NCI-H2171 (cell line): ENCODE data around the gene DEFB126.
"Not testable (repeated sequence)": the region's sequence is repeated elsewhere in the genome, so short reads cannot be mapped to it uniquely, and the experiment has no call there.

Experiments
- DNase-seq: peaks from one replicate; lab custom pipeline; 2025; lab: John Stamatoyannopoulos, UW

The DEFB126 gene, protein sequence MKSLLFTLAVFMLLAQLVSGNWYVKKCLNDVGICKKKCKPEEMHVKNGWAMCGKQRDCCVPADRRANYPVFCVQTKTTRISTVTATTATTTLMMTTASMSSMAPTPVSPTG

DNA sequence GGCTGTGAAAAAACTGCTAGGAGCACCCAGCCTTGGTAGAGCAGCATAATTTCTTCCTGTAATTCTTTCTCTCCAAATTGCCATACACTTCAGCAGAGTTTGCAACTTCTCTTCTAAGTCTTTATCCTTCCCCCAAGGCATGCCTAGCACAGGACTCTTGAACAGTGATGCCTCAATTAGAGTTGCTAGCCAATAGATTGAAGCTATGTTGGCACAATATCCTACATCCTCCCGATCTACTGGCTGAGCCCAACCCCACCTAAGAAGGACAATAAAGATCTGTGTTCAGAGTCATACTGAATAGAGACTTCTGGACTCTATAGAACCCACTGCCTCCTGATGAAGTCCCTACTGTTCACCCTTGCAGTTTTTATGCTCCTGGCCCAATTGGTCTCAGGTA is at the start of gene DEFB126:
Gene DEFB126 (plus strand): TSS at position 301 of the 400 bp plus-strand sequence. CDS start 39 bp downstream, at position 340.
- DNase-seq = no peak

DNA sequence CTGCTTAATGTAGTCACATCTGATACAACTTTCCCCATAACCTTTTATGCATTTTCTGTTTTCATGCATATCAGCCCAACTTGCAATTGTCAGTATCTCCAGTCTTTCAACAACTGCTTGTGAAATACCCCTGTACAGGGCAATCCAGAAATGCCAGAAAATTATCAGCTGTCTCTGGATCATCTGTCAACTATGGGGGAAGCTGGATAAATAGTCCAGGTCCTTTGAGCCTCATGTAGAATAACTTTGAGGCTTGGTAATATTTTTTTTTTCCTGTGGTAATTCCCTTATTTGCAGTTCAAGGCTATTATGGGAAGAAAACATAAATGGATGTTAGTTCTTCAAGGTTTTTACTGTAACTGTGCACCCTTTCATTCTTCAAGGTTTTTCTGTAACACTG is 48.7 kb upstream of the DEFB126 start:
- DNase-seq = no peak

DNA sequence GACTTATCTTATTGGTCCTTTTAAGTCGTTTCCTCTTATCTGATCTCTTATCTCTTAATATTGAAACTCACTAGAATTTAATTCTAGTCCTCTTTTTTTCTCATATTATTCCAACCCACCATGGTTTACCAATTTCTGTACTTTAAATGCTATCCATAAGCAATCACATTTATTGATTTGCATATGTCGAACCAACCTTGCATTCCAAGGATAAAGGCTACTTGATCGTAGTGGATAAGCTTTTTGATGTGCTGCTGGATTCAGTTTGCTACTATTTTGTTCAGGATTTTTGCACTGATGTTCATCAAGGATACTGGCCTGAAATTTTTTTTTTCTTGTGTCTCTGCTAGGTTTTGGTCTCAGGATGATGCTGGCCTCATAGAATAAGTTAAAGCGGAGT is 47.2 kb upstream of the DEFB126 start:
- no peak for DNase-seq

DNA sequence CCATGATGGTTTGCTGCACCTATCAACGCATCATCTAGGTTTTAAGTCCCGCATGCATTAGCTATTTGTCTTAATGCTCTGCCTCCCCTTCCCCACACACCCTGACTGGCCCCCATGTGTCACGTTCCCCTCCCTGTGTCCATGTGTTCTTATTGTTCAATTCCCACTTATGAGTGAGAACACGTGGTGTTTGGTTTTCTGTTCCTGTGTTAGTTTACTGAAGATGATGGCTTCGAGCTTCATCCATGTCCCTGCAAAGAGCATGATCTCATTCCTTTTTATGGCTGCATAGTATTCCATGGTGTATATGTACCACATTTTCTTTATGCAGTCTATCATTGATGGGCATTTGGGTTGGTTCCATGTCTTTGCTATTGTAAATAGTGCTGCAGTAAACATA is 44.7 kb upstream of the DEFB126 start:
- not testable (repeated sequence) for DNase-seq

DNA sequence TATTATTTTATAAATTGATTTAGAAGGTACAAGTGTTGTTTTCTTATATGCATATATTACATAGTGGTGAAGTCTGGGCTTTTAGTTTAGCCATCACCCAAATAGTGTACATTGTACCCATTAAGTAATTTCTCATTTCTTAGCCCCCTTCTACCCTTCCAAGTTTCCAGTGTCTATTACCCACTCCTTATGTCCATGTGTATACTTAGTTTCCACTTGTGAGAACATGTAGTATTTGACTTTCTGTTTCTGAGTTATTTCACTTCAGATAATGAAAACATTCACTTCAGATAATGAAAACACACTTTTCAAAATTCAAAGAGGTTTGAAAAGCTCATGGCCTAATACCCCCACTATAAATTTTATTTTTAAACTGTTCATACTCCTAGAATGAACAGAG is 40.4 kb upstream of the DEFB126 start:
- no peak for DNase-seq

DNA sequence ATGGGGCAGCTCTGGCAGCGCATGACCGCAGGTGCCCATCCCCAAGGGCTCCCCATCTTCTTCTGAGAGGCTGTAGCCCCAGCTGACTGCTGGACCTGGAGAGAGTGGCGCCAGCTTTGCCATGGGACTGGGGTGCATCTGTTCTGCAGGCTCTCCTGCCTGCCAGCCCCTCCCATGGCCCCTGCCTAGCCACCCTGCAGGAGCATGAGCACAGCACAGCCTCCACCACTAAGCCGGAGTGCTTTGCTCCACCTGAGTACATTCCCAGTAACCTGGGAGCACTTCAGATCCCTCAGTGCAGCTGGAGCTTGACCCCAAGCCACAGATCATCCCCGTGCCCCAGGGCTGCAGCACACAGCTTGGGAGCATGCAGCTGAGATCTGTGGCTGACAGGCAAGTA is 38.9 kb upstream of the DEFB126 start:
- no peak for DNase-seq

DNA sequence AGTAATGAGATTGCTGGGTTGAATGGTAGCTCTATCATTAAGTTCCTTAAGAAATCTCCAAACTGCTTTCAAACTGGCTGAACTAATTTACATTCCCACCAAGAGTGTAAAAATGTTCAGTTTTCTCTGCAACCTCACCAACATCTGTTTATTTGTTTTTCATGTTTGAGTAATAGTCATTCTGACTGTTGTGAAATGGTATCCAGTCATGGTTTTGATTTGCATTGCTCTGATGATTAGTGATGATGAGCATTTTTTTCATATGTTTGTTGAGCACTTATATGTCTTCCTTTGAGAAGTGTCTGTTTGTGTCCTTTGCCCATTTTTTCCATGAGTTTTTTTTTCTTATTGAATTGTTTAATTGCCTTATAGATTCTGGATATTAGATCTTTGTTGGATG is 30.0 kb upstream of the DEFB126 start:
- no peak for DNase-seq

DNA sequence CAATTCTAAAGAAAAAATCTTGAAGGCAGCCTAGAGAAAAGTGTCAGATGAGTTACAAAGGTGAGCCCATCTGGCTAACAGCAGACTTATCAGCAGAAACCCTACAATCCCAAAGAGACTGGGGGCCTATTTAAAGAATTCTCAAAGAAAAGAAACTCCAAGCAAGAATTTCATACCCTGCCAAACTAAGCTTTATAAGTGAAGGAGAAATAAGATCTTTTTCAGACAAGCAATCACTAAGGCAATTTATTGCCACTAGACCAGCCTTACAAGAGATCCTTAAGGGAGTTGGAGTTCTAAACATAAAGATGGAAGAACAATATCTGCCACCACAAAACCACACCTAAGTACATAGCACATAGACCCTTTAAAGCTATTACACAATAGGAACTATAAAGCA is 24.9 kb upstream of the DEFB126 start:
- DNase-seq = no peak

DNA sequence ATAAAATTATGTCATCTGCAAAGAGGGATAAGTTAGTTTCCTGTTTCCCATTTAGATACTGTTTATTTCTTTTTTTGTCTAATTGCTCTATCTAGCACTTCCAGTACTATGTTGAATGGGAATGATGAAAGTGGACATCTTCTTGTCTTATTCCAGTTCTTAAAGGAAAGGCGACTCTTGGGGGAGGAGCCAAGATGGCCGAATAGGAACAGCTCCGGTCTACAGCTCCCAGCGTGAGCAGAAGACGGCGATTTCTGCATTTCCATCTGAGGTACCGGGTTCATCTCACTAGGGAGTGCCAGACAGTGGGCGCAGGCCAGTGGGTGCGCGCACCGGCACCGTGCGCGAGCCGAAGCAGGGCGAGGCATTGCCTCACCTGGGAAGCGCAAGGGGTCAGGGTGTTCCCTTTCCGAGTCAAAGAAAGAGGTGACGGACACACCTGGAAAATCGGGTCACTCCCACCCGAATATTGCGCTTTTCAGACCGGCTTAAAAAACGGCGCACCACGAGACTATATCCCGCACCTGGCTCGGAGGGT is 12.5 kb upstream of the DEFB126 start:
- DNase-seq = not testable (repeated sequence)

DNA sequence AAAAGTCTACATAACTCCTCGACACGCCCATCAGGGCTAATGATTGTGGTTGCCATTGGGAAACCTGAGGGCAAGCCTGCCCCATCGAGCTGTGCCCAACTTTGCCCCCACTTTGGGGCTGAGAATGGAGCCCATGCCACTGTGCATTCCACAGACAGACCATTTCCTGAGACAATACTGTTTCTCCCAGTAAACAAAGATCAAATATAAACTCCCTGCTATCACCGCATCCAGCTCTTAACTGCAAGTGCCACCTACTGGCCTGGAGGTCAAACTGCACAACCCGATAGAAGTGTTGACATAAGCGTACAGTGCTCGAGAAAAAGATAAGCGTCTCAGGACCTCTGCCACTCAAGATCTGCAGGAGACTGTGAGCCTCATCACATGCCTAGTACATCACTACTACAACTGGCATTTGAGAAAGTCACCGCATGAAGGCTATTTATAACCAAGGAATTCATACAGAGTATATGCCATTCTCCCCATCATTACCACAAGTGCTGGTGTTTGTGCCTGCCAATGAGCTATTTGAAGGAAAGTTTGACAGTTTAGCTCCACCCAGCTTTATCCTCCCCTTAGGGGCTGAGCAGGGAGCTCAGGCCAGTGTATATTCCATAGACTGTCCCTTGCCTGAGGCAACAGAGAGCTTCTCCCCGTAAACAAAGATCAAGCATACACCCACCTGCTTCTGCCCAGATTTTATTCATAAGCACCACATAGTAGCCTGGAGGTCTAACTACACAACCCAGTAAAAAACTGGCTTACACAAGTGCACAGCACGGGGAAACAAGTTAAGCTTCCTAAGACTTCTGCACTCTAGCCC is 4.5 kb upstream of the DEFB126 start:
- peak; percentile 18 for DNase-seq

DNA sequence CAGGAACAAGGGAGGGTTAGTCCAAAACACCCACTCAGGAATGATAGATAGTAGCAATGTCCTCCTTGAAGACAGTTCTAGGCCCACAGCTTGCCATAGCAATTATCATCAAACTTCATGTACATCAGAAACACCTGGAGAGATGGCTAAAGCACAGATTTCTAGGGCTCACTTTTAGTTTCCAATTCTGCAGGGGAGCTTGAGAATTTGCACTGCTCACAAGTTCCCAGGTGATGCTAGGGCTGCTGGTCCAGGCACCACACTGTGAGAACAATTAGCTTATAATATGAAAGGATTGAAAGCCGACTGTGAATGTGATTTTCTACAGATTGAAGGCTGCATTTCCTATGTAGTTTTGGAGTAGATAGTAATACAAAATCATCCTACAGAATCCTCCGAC is 3.5 kb downstream of the DEFB126 start:
- no peak for DNase-seq

DNA sequence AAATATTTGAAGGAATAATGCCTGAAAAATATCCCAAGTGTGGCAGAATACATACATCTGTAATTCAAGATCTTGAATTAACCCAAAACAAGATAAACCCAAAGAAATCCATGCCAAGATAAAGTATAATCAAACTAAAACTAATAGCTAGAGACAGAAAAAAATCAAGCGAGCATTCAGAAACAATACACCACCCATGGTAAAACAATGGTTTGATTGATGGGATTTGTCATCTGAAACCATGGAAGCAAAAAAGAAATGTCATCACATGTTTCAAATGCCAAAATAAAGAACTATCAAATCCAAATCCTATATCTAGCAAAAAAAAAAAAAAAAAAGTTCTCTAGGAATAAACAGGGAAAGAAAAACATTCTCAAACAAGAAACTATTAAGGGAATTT is 9.7 kb downstream of the DEFB126 start:
- DNase-seq = no peak

DNA sequence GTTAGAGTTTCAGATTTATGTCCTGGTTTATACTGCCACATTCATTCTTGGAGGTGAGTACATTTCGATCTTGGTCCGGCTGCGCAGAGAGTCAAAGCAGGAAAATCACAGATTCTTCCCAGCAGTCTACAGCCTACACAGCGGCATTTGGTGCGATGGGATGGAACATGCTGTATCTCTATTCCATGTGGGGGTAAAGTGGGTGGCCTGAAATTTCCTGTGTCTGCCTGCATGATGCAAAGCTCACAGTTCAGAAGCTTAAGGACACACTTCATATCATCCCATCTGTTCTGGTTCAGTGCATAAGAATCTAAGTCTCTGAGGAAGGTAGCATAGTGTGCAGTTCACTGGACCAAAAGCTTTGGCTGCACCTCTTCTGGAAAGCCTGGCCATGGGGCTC is 14.8 kb downstream of the DEFB126 start, which contains the start of gene DEFB127:
Gene DEFB127 (plus strand): TSS at position 301 of the 400 bp plus-strand sequence. CDS start 91 bp downstream, at position 392.
- no peak for DNase-seq

DNA sequence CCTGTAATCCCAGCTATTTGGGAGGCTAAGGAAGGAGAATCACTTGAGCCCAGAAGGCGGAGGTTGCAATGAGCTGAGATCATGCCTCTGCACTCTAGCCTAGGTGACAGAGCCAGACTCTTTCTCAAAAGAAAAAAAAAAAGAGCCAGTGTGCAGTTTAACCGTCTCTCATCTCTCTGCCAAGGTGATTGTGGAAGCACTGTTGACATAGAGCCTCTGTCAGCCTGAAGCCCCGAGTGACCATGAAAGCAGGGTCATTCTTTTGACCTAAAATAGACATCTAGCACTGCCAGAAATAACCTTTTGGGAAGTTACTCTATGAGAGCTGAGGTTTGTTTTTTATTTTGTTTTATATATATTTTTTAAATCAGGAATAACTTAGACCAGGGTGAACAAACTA is 22.2 kb downstream of the DEFB126 start:
- no peak for DNase-seq

DNA sequence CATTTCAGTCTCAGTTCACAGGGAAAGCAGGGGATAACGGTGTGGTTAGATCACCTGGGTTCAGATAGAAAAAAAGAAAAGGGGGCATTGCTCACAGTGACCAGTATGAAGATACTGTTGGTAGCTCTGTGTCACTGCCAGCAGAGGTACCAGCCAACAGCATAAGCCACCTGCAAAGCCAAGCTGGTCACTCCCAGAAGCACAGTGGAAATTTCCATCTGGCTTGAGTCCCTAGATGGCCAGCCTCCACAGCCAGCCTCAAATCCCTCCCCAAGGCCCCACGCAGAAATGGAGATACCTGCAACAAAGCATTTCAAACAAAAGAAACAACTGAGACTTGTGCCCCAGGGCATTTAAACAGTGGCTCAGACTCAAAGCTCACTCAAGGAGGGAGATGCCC is 26.5 kb downstream of the DEFB126 start:
- DNase-seq = no peak

DNA sequence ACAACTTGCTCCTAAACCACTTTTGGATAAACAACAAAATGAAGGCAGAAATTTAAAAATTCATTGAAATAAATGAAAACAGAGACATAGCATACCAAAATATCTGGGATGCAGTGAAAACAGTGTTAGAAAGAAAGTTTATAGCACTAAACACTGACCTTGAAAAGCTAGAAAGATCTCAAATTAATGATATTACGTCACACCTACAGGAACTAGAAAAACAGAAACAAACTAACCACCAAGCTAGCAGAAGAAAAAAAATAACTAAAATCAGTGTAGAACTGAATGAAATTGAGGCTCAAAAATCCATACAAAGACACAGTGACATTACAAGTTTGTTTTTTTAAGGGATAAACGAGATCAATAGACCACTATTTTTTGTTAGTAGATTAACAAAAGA is 41.9 kb downstream of the DEFB126 start:
- DNase-seq = no peak

DNA sequence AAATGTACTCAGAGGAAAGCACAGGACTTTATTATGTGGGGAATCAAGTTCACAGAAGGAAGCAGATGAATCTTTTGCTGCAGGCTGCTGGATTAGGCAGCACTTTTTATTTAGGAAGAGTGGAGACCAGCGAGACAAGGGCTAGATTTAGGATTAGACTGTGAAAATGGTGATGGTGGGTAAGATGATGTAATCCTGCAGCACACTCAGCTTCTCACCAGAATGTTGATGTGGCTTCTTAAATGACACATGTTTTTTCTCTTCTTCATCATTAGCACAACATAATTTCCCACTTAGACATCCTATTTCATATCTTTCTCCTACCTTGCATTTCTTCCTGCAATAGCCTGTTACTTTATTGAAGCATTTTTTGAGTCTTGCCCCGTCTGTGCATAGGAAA is 45.3 kb downstream of the DEFB126 start:
- DNase-seq = no peak

DNA sequence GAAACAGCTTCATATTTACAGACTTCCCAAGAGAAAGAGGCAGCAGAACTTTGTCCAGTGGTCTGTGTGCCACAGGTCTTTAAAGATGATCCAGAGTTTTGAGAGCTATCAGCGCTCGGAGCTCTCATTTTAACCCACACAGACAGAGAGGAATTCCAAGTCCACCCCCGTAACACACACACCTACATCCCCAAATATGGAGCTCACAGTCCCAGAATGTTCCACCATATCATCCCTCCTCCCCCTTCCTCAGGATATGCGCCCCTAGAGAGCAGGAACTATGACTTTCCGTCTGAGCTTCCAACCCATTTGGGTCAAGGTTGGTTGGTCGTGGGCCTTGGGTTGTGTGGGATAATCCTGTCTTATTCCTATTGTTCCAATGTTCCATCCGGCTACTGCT is 47.2 kb downstream of the DEFB126 start, which contains the start of gene DEFB128:
Gene DEFB128 (minus strand): TSS at position 101 of the 400 bp plus-strand sequence. CDS start 88 bp downstream, at position 13.
- DNase-seq = no peak
